Fibroblast of skin of left quadriceps (primary cell): Measurements from ENCODE around the gene PPP6R3.

Experiments
- DNase-seq, 2 experiments: peaks; one replicate each; pipeline ENCODE4 v3.0.0-alpha.2; 2013; ENCODE audit warnings: low read depth in 2 of 2

The PPP6R3 gene, protein sequence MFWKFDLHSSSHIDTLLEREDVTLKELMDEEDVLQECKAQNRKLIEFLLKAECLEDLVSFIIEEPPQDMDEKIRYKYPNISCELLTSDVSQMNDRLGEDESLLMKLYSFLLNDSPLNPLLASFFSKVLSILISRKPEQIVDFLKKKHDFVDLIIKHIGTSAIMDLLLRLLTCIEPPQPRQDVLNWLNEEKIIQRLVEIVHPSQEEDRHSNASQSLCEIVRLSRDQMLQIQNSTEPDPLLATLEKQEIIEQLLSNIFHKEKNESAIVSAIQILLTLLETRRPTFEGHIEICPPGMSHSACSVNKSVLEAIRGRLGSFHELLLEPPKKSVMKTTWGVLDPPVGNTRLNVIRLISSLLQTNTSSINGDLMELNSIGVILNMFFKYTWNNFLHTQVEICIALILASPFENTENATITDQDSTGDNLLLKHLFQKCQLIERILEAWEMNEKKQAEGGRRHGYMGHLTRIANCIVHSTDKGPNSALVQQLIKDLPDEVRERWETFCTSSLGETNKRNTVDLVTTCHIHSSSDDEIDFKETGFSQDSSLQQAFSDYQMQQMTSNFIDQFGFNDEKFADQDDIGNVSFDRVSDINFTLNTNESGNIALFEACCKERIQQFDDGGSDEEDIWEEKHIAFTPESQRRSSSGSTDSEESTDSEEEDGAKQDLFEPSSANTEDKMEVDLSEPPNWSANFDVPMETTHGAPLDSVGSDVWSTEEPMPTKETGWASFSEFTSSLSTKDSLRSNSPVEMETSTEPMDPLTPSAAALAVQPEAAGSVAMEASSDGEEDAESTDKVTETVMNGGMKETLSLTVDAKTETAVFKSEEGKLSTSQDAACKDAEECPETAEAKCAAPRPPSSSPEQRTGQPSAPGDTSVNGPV

DNA sequence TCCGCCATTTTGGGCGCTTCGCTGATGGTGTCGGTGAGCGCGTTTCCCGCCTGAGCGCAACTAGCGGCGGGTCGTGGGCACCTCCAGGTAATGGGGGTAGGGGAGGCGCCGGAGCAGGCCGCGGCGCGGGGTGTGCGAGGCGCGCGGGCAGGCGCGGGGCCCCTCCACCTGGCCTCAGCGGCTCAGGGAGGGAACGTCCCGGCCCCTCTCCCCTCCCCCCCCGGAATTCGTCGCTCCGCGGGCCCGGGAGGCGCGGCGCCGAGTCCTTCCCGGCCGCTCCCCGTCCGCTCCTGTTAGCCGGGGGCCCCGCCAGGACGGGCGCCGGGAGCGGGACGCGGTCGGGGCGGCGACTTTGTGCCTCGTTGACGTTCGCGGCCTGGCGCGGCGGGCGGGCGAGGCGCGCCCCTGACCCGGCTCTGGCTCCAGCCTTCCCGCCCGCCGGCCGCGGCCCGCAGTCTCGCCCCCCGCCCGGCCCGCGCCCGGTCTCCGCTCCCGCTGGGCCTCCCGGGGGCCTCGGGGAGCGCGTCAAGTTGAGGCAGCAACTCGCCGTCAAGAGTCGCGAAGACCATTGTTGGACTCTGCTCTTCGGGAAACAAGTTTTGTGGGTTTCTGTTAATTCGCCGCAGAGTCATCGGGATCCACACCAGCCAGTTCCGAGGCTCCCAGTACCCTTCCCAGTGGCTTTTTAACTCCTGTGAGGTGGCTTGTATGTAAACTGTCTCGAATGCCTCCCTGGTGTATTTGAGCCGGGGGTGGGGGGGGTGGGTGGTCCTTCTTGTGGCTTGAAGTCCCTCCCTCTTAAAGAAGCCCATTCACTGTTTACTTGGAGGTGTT lies at the start of gene PPP6R3:
TSS of gene PPP6R3 (plus strand) at position 12 of the 834 bp plus-strand sequence. CDS start 76,913 bp downstream, outside the sequence.
- no peak for DNase-seq

DNA sequence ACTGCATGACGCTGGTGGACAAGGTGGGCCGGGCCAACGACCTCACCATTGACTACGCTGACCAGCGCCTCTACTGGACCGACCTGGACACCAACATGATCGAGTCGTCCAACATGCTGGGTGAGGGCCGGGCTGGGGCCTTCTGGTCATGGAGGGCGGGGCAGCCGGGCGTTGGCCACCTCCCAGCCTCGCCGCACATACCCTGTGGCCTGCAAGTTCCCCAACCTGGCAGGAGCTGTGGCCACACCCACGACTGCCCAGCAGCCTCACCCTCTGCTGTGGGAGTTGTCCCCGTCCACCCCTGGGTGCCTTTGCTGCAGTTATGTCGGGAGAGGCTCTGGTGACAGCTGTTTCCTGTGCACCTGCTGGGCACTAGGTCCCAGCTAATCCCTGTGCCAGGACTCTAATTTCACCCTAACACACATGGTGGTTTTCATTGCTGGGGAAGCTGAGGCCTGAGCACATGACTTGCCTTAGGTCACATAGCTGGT lies 49.0 kb upstream of the PPP6R3 start:
- no peak for DNase-seq

DNA sequence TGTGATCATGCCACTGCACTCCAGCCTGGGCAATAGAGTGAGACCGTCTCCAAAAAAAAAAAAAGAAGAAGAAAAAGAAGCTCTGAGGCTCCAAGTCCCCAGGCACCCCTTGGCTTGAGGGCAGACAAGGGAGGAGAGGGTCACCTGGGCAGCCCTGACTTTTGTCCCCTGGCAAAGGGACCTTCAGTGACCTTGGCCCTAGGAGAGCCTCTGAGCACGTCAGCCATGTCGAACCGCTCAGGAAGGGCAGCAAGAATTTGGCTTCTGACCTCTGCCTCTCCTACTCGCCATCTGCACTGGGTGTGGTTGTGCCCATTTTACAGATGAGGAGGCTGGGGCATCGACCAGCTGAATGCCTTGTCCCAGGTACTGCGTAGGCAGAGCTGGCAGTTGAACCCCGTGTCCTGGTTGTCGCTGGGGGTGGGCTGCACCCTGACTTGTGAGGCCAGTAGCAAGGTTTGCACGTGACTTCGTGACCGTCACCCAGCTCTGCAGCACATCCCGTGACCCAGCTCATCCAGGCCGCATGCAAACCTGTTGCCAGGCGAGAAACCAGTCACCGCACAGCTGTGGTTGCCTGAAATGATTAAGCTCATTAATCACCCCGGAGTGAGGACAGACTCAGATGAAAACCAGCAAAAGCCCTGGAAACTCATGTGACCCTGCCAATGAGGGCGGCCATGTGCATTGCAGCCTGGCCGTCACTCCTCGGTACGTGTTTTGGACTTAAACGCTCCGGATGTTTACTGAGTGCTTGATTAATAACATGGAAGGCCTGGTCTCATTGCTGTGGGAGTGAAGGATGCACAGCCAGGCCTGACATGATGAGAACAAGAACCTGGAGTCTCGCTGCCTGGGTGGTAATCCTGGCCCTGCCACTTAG lies 47.7 kb upstream of the PPP6R3 start:
- peak; percentile 89 to 91 for DNase-seq

DNA sequence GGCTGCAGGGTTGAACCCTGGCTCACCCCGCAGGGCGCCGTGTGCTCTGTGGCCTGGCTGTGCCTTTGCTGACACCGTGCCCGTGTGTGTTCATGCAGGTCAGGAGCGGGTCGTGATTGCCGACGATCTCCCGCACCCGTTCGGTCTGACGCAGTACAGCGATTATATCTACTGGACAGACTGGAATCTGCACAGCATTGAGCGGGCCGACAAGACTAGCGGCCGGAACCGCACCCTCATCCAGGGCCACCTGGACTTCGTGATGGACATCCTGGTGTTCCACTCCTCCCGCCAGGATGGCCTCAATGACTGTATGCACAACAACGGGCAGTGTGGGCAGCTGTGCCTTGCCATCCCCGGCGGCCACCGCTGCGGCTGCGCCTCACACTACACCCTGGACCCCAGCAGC lies 47.0 kb upstream of the PPP6R3 start:
- DNase-seq = no peak

DNA sequence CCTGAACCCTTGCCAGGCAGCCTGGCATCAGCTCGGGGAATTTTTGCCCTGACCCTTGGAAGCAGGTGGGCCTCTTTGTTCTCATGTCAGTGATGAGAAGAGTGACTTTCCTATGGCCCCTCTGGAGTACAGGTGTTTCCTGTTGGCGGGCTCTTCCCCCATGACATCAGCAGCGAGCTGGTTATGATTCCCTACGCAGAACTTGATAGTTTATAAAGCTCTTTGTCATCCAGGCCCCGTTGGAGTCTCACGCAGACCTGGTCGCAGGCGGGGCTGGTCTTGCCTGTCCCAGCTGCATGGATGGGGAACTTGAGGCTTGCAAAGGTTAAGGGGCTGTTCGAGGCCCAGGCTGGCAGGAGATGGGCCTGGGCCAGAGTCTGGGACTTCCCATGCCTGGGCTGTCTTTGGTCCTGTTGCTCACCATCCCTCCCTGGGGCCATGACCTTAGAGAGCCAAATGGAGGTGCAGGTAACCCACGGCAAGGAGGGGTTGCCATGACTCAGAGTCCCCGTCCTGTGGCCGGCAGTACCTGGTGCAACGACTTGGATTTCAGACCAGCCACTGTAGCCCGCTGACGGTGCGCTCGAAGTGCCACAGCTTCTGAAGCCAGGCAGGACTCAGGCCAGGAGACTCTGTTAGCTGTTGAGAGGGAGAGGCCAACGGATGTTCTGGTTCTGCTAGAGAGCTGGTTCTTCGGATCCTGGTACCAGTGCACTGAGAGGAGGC lies 45.9 kb upstream of the PPP6R3 start:
- DNase-seq = no peak

DNA sequence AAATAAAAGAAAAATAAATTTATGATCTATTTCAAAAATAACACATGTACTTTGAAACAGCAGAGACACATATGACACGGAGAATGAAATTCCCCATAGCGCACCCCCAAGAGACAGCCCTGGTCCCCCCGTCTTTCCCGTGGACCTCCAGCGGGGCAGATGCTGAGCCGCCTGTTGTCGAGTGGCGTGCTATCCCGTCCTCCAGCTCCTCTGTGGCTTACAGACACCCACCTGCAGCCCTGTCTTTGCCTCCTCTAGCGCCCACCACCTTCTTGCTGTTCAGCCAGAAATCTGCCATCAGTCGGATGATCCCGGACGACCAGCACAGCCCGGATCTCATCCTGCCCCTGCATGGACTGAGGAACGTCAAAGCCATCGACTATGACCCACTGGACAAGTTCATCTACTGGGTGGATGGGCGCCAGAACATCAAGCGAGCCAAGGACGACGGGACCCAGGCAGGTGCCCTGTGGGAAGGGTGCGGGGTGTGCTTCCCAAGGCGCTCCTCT lies 44.4 kb upstream of the PPP6R3 start:
- DNase-seq = no peak

DNA sequence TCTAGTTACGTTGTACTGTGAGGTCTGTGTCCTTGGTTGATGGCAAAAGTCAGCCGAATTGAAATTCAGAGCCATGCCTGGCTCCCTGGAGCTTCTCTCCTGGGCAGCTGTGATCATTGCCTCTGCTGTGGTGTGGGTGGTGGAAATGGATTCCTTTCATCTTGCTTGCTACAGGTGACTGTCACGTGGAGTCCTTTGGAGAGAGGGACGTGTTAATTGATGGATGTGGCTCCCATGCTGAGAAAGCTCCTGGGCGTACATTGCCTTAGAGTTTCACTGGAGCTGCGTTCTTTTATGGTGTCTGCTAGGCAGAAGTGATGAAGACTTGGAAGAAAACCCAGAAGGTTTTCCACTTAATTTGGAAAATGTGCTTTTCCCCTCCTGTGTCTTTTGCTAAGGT lies 41.9 kb upstream of the PPP6R3 start:
- DNase-seq = no peak

DNA sequence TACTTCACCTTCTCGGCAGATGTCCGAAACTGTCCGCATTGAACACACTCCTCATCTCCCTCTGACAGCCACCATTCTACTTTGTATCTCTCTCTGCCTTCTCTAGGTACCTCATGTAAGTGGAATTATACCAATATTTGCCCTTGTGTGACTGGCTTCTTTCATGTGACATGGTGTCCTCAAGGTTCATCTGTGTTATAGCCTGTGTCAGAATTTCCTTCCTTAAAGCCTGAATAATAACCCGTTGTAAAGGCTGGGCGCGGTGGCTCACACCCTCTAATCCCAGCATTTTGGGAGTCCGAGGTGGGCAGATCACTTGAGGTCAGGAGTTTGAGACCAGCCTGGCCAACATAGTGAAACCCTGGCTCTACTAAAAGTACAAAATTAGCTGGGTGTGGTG lies 40.4 kb upstream of the PPP6R3 start:
- DNase-seq = no peak

DNA sequence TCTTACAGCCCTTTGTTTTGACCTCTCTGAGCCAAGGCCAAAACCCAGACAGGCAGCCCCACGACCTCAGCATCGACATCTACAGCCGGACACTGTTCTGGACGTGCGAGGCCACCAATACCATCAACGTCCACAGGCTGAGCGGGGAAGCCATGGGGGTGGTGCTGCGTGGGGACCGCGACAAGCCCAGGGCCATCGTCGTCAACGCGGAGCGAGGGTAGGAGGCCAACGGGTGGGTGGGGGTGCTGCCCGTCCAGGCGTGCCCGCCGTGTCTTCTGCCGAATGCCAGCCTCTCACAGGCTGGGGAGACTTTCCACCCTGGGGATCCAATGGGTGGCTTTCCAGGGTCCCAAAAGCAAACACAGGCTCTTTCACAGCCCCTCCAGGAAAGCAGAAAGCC lies 37.1 kb upstream of the PPP6R3 start:
- no peak for DNase-seq

DNA sequence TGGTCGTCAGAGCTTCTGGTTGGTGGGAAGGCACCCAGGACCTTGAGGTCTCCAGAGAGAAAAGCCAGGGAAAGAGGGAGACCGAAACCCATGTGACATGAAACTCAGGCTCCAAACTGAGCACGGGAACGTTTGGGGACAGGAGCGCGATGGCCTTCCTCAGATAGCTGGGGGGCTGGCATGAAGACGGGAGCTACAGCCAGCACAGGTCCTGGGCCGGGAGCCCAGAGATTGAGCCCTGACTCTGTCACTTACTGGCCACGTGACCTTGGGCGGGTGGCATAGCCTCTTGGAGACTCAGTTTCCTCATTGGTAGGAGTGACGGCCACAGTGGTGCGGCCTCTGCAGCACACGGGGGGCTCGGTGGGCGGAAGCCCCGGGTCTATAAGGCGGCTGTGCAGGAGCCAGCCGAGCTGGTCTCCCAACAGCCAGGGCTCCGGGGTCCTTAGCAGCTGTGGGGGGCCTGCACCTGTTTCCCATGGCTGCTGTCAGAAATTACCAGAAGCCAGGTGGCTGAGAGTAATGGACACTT lies 36.4 kb upstream of the PPP6R3 start:
- no peak for DNase-seq

DNA sequence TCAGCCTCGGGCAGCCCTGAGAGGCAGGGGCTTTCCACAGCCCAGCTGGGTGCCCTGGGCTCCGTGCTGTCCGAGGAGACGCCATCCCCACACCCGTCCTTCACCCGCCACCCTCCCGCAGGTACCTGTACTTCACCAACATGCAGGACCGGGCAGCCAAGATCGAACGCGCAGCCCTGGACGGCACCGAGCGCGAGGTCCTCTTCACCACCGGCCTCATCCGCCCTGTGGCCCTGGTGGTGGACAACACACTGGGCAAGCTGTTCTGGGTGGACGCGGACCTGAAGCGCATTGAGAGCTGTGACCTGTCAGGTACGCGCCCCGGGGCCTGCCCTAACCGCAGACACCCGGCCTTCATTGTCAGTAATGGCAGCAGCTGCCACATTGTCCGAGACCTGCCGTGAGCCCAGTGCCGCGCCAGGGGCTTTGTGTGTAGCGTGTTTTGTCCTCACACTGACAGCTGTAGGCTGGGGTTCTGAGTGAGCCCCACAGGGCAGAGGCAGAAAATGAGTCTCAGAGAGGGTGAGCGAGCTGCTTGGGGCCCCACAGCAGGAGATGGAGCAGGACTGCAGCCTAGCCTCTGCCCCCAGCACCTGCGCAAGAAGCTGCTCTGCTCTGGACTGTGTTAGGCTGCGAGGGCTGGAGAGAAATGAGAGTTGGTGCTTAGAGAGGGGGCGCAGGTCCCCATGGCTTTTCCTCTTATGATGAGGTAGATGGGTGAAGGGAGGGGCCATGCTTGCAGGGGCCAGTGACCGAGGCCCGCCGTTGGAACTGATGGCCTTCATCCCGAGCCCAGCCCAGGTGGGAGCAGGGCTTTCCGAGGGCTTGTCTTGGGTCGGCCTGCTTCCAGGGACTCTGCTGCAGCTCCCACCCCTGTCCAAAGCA lies 35.3 kb upstream of the PPP6R3 start:
- DNase-seq = no peak

DNA sequence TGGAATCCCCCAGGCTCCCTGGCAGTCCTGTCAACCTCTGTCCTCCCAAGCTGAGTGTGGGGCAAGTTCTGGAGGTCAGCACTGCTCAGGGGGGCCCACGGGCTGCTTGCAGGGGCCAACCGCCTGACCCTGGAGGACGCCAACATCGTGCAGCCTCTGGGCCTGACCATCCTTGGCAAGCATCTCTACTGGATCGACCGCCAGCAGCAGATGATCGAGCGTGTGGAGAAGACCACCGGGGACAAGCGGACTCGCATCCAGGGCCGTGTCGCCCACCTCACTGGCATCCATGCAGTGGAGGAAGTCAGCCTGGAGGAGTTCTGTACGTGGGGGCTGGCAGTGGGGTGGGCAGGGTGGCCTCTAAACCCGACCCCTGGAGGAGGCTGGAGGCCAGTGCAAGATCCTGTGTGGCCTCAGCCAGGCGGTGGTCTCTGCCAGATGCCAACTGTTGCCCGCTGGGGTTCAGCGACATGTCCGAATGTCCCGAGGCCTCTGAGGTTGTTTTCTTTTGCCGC lies 34.6 kb upstream of the PPP6R3 start:
- no peak for DNase-seq

DNA sequence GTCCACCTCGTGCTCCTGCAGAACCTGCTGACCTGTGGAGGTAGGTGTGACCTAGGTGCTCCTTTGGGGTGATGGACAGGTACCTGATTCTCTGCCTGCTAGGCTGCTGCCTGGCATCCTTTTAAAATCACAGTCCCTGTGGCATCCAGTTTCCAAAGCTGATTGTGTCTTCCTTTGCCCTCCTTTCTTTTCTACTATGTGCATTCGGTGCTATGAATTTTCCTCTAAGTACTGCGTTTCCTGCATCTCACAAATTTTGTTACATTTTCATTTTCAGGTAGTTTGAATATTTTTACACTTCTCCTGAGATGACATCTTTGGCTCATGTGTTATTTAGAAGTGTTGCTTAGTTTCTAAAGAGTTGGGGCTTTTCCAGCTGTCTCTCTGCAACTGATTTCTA lies 30.9 kb upstream of the PPP6R3 start:
- DNase-seq = no peak

DNA sequence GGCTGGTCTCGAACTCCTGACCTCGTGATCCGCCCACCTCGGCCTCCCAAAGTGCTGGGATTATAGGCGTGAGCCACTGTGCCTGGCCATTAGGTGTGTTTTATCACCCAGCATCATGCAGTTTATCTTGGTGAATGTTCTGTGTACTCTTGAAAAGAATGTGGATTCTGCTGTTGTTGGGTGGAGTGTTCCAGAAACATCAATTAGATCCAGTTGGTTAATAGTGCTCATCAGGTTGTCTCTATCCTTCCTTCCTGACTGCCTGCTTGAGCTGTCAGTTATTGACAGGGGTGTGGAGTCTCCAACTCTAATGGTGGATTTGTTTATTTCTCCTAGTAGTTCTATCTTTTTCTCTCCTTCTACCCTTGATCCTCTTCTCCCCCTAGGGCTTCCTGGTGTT lies 30.2 kb upstream of the PPP6R3 start:
- no peak for DNase-seq

DNA sequence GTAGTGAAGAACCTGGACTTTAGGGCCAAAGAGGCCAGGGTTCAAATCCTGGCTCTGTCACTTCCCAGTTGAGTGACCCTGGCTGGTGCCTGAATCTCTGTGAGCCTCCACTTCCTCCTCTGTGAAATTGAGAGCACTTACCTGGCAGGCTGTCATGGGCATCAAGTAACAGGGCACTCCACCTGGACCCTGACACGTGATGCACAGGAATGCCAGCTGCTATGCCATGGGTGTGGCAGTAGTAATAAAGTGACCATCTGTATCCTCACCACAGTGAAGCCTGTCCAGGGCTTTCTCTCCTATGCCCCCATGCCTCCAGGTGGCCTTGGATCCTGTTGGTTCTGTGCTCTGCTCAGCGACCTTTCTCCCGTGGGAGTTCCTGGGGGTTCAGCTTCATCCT lies 29.8 kb upstream of the PPP6R3 start:
- no peak for DNase-seq

DNA sequence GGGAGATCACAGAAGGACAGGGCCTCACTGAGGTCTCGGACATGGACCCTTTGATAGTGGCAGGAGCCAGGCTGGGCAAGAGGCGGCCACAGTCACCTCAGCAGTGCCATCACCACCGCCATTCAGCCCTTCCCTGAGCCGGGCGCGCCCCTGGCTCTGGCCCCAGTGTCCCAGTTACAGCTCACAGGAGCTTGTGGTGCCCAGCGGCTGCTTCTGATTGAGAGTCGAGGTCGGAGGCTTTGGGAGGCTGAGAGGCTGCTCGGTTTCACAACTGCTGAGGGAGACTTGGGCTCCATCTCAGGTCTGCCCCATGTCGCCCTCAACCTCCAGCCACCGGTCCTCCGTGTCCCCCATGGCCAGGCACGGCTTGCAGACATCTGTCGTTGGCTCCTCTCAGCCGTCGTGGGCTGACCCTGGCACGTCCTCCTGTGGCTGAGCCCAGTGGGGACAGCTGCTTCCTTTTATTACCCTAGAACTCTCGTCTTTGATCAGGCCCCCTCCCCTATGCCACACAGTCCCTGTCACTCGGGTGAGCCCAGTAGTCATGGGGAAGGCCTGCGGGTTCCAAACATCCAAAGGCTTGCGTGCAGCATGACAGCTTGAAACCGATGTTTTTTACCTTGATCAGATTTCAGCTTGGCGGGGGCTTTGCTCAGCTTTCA lies 28.4 kb upstream of the PPP6R3 start:
- no peak for DNase-seq

DNA sequence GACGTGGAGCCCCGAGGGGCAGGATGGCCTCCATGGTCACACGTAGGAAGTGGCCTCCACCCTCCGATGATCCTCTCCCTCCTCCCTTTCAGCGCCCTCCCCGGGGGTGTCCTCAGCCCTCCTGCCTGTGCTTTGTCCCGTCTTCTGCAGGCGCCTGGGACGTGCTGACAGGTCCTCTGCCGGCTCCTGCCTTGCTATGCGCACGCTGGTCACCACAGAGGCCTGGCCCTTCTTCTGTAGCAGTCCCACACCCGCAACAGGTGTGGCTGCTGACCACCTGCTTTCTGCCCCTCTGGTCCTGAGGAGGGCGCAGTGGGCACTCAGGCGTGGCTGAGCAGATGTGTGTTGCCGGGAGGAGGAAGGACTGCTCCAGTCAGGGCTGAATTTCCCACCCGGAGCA lies 27.7 kb upstream of the PPP6R3 start:
- DNase-seq = no peak

DNA sequence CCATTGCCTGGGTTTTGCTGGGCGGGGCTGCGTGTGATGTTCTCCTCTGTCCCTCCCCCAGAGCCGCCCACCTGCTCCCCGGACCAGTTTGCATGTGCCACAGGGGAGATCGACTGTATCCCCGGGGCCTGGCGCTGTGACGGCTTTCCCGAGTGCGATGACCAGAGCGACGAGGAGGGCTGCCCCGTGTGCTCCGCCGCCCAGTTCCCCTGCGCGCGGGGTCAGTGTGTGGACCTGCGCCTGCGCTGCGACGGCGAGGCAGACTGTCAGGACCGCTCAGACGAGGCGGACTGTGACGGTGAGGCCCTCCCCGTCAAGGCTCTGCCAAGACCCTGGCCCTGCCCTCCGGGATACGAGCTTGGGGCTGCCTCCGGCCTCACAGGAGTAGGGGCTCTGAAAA lies 27.0 kb upstream of the PPP6R3 start:
- no peak for DNase-seq
